ENCODE measurements around the gene ATF6. TPM values are rescaled to one million over a fixed set of nuclear protein-coding genes. Genes with fewer than 3 reads are reported as not detected.

Gene ATF6
- total RNA-seq, 2 experiments from 2014 or later: 16.2 to 17.1 TPM

GRCh38 chr1:162000053-162000420 lies 233.9 kb downstream of the ATF6 start:
- Mint-ChIP-seq H3K27ac (no peak overlapping the region), H3K36me3 (ENCODE audit: low read depth) (no peaks in the 10 kb centered on the region), H3K27me3 (no peaks in the 10 kb centered on the region), H3K4me1 (ENCODE audit: low read depth) (no peaks in the 10 kb centered on the region), H3K4me3 (no peak overlapping the region), H3K9me3 (no peaks in the 10 kb centered on the region)
- DNase-seq: no peak
- CTCF ChIA-PET: no interaction called here
- H3K27me3 ChIP-seq (ENCODE audit: control insufficient read depth in 1 of 2, insufficient read depth in 2 of 2, low read length in 2 of 2): peaks cover 0 to 3% of the 10 kb centered on the region in 2 experiments
- H3K27ac ChIP-seq (ENCODE audit: low read depth in 1 of 2, low read length in 2 of 2): no peak overlapping the region
- no peaks in the 10 kb centered on the region for H3K36me3 ChIP-seq (ENCODE audit: insufficient read depth, low read length)
- H3K9me3 ChIP-seq (ENCODE audit: control insufficient read depth in 1 of 2, insufficient read depth in 1 of 2, low read length in 2 of 2): no peaks in the 10 kb centered on the region
- POLR2A ChIA-PET: no interaction called here
- intact Hi-C loops (cut with DNase I, micrococcal nuclease): no loop called here
- no peaks in the 10 kb centered on the region for H3K4me1 ChIP-seq (ENCODE audit: insufficient read depth, low read length)
- TF ChIP-seq, protein P1, sequence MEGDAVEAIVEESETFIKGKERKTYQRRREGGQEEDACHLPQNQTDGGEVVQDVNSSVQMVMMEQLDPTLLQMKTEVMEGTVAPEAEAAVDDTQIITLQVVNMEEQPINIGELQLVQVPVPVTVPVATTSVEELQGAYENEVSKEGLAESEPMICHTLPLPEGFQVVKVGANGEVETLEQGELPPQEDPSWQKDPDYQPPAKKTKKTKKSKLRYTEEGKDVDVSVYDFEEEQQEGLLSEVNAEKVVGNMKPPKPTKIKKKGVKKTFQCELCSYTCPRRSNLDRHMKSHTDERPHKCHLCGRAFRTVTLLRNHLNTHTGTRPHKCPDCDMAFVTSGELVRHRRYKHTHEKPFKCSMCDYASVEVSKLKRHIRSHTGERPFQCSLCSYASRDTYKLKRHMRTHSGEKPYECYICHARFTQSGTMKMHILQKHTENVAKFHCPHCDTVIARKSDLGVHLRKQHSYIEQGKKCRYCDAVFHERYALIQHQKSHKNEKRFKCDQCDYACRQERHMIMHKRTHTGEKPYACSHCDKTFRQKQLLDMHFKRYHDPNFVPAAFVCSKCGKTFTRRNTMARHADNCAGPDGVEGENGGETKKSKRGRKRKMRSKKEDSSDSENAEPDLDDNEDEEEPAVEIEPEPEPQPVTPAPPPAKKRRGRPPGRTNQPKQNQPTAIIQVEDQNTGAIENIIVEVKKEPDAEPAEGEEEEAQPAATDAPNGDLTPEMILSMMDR (IDR thresholded peaks at IDR 0.05): no peak
- ATAC-seq (ENCODE audit: poor library complexity): no peak
- no peak overlapping the region for H3K4me3 ChIP-seq (ENCODE audit: low read length)

- no peaks in the 10 kb centered on the region for H3K4me1 ChIP-seq (ENCODE audit: insufficient read depth, low read length)
- no peak for ATAC-seq (ENCODE audit: poor library complexity)
- CTCF ChIA-PET: no interaction called here
- DNase-seq: no peak
- Mint-ChIP-seq H3K4me1 (ENCODE audit: low read depth) (no peaks in the 10 kb centered on the region), H3K27ac (no peak overlapping the region), H3K4me3 (no peak overlapping the region), H3K27me3 (no peaks in the 10 kb centered on the region), H3K9me3 (no peaks in the 10 kb centered on the region), H3K36me3 (ENCODE audit: low read depth) (no peaks in the 10 kb centered on the region)
- intact Hi-C loops (cut with DNase I, micrococcal nuclease): no loop called here
- no peaks in the 10 kb centered on the region for H3K9me3 ChIP-seq (ENCODE audit: control insufficient read depth in 1 of 2, insufficient read depth in 1 of 2, low read length in 2 of 2)
- H3K27me3 ChIP-seq (ENCODE audit: control insufficient read depth in 1 of 2, insufficient read depth in 2 of 2, low read length in 2 of 2): peaks cover 0 to 3% of the 10 kb centered on the region in 2 experiments
- TF ChIP-seq, protein P1 (IDR thresholded peaks at IDR 0.05): no peak
- no peaks in the 10 kb centered on the region for H3K36me3 ChIP-seq (ENCODE audit: insufficient read depth, low read length)
- H3K4me3 ChIP-seq (ENCODE audit: low read length): no peak overlapping the region
- POLR2A ChIA-PET: interaction anchor here (0.5 kb wide), 1 partner anchor 23 kb away, joined by 3 read pairs; no protein-coding TSS in a partner anchor
- H3K27ac ChIP-seq (ENCODE audit: low read depth in 1 of 2, low read length in 2 of 2): no peak overlapping the region
Observed at GRCh38 chr1:162003061-162003829, 237.1 kb downstream of the ATF6 start.

DNA sequence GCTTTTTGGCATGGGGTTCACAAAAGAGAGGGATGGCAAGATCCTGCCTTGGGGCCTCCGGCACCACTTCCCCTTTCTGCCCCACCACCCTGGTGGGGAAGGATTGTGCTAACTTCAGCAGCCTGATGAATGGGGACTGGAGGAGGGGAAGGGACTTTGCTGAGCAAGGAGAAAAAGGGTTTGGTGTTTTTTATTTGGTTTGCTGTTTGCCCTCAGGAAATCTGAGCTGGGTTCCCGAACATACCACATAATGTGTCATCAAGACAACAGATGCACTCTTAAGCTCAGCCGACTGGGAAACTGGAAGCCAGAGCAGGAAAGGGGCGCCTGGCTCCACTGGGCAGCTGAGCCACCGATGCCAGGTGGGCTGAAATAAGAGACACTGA lies 237.7 kb downstream of the ATF6 start:
- Mint-ChIP-seq H3K27me3 (no peaks in the 10 kb centered on the region), H3K4me3 (no peak overlapping the region), H3K36me3 (ENCODE audit: low read depth) (no peaks in the 10 kb centered on the region), H3K27ac (no peak overlapping the region), H3K4me1 (ENCODE audit: low read depth) (no peaks in the 10 kb centered on the region), H3K9me3 (no peaks in the 10 kb centered on the region)
- Histone ChIP-seq H3K36me3 (ENCODE audit: insufficient read depth, low read length) (no peaks in the 10 kb centered on the region), H3K27me3 (ENCODE audit: control insufficient read depth in 1 of 2, insufficient read depth in 2 of 2, low read length in 2 of 2) (peaks cover 0 to 3% of the 10 kb centered on the region in 2 experiments), H3K9me3 (ENCODE audit: control insufficient read depth in 1 of 2, insufficient read depth in 1 of 2, low read length in 2 of 2) (no peaks in the 10 kb centered on the region), H3K4me3 (ENCODE audit: low read length) (no peak overlapping the region), H3K27ac (ENCODE audit: low read depth in 1 of 2, low read length in 2 of 2) (no peak overlapping the region), H3K4me1 (ENCODE audit: insufficient read depth, low read length) (no peaks in the 10 kb centered on the region)
- DNase-seq (peak in 2 of 14 experiments; percentile 24 to 36), ATAC-seq (ENCODE audit: poor library complexity) (no peak)
- ChIA-PET CTCF (no interaction called here), POLR2A (no interaction called here)
- intact Hi-C loops (cut with DNase I, micrococcal nuclease): no loop called here
- TF ChIP-seq, protein P1 (IDR thresholded peaks at IDR 0.05): no peak
